GM12878 (cell line): Measurements from ENCODE around the gene OSGEP.

Experiments
- CBX5 ChIP-seq: sonication (generic); IDR thresholded peaks from 2 replicates; pipeline ENCODE4 v1.6.1; 2016; ENCODE audit warnings: low read depth, moderate library complexity, mild to moderate bottlenecking, inconsistent platforms
- EP300 ChIP-seq, 2 experiments: fragments of 150-350 bp in 1 of 2; IDR thresholded peaks; 2 replicates each; pipeline ENCODE4 v1.6.1; 2011 to 2012; ENCODE audit warnings: low read depth in 2 of 2, low read length in 2 of 2, borderline replicate concordance in 1 of 2, improper control_type of control experiment in 1 of 2, inconsistent platforms in 1 of 2; ENCODE audit not compliant: control insufficient read depth in 1 of 2
- EZH2 ChIP-seq: IDR thresholded peaks from 2 replicates; pipeline ENCODE4 v1.6.1; 2012; ENCODE audit warnings: low read depth, mild to moderate bottlenecking, control low read depth, inconsistent platforms, low read length, borderline replicate concordance; ENCODE audit not compliant: control insufficient read depth
- PML ChIP-seq: IDR thresholded peaks from 2 replicates; pipeline ENCODE4 v1.6.1; 2012; ENCODE audit warnings: low read length, inconsistent platforms
- SIN3A ChIP-seq: IDR thresholded peaks from 2 replicates; pipeline ENCODE4 v1.6.1; 2012; ENCODE audit warnings: low read depth, low read length, improper control_type of control experiment

- TF ChIP-seq EP300 (IDR thresholded peaks at IDR 0.05; ENCODE audit: borderline replicate concordance in 1 of 2, control insufficient read depth in 1 of 2, low read depth in 2 of 2, low read length in 2 of 2): no peak
- no peak; the same call in none of the 2 replicates for TF ChIP-seq SIN3A
- no peak for TF ChIP-seq EZH2
- no peak for TF ChIP-seq PML
- no peak for TF ChIP-seq CBX5
Observed at GRCh38 chr14:20412876-20413743, 41.5 kb downstream of the OSGEP start, which contains the start of gene TEP1.
